HG03354 (cell line): Measurements from ENCODE around the gene SSC5D.
"Not testable (repeated sequence)": the region's sequence is repeated elsewhere in the genome, so short reads cannot be mapped to it uniquely, and the experiment has no call there.

Experiments used
- ATAC-seq: cut with Tn5 transposase; IDR thresholded peaks from one replicate; pipeline ENCODE4 v1.9.1; 2021; ENCODE audit warnings: mild to moderate bottlenecking; ENCODE audit not compliant: unreplicated experiment, poor library complexity, severe bottlenecking

SSC5D gene

DNA sequence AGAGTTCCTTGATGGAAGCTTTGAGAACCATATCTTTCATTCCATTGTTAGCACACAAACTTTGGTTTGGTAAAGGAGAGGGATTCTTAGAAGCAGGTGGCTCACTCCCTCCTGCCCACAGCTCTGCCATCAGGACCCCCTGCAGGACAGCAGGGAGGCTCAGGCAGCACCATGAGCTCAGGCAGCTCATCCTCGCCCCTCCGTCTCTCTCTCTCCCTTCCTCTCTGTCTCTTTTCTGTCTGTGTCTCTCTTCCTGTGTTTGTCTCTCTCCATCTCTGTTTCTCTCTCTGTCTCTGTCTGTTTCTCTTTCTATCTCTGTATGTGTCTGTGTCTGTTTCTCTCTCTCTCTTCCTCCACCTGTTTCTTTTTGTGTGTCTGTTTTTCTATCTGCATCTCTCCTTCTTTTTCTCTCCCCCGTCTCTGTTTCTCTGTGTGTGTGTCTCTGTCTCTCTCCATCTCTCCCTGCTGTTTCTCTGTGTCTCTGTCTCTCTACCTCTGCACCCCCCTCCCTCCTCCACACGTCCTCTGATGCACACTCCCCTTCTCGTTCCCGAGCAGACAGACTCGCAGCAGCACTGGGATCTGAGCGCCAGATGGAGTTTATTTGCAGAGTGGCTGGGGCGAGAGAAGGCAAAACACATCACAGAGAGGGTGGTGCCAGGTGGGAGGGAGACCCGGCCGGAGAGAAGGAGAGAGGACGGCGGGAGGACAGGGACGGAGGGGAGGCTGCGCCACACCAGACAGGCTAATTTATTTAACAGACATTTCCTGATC, 40.0 kb downstream of the SSC5D start:
- ATAC-seq, result no peak

DNA sequence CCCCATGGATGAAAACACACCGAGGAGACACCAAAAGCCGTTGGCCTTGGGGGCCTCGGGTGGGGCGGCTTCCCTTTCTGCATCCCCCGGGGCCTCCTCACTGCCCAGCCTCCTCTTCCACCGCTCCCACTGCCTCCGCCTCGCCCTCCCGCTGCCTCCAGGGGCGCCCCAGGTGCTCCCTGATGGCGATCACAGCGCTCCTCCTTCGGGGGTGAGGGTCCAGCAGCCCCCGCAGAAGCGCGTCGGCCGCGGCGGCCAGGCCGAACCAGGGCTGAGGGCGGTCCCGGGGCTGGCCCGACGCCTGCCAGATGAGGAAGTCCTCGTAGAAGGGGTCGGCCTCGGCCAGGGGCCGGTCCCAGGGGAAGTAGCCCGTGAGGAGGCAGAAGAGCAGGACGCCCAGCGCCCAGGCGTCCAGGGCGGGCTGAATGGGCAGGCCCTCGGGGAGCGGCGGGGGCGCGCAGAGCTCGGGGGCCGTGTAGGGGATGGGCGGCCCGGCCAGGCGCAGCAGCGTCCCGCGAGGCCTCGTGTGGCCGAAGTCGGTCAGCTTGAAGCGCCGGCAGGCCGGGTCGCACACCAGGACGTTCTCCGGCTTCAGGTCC, 41.5 kb downstream of the SSC5D start:
- ATAC-seq, result no peak

DNA sequence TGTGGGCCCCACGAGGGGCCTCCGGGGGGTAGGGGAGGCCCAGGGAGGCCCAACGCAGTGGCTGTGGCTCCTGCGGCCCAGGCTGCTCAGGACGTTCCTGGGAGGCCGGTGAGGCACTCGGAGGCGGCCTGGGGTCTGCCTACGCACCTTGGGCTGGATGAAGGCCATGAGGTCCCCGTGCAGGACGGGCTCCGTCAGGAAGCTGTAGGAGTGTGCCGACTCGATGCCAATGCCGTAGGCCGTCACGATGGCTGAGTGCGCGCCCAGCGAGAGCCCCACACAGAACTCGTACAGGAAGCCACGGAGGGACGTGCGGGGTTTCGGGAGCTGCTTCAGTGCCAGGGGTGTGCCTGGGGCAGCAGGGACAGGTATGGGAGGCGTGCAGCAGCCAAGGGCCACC, 42.8 kb downstream of the SSC5D start:
- no peak for ATAC-seq

DNA sequence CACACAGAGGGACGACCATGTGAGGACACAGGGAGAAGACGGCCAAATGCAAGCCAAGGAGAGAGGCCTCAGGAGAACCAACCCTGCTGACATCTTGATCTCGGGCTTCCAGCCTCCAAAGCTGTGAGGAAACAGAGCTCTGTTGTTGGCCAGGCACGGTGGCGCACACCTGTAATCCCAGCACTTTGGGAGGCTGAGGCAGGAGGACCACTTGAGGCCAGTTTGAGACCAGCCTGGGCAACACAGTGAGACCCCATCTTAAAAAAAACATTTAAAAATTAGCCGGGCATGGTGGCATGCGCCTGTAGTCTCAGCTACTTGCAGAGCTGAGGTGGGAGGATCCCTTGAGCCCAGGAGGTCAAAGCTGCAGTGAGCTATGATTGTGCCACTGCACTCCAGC, 46.0 kb downstream of the SSC5D start:
- not testable (repeated sequence) for ATAC-seq

DNA sequence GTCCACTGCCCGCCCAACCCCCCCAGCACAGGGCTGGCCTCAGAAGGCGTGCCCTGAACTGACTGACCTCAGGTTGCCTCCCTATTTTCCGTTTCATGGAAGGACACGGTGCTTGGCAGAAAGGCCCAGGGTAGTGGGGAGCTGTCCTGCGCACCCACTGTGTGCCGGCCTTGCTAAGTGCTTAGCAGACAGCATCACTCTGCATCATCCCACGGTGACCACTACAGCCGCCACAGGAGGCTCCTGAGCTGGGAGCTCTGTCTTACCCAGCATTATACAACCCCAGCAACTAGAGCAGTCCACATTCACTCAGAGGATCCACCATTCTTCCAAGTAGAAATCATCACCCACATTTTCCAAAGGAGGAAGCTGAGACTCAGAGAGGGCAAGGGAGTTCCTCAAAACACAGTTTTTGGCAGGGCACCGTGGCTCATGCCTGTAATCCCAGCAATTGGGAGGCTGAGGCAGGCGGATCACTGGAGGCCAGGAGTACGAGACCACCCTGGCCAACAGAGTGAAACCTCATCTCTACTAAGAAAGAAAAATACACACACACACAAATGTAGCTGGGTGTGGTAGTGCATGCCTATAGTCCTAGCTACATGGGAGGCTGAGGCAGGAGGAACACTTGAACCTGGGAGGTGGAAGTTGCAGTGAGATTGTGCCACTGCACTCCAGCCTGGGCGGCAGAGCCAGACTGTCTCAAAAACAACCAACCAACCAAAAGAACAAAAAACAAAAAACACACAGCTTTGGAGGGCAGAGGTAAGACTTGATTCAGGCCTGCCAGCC, 47.1 kb downstream of the SSC5D start:
- ATAC-seq, result no peak

DNA sequence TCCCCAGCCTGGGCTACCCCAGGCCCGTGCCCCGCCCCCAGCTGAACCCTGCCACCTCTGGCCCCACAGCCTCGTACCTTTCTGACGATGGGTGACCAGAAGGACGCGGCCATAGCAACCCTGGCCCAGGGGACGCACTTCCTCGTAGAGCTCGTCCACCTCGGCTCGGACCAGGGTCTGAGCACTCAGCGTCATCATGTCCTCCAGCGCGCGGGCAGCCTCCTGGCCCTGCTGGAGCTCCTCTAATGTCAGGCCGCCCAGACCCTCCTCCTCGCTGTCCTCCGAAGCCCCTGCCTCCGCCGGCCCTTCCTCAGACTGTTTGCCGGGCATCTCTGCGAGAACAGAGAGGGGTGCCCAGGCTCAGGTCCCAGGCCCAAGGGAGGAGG, 47.7 kb downstream of the SSC5D start:
- ATAC-seq, result no peak

DNA sequence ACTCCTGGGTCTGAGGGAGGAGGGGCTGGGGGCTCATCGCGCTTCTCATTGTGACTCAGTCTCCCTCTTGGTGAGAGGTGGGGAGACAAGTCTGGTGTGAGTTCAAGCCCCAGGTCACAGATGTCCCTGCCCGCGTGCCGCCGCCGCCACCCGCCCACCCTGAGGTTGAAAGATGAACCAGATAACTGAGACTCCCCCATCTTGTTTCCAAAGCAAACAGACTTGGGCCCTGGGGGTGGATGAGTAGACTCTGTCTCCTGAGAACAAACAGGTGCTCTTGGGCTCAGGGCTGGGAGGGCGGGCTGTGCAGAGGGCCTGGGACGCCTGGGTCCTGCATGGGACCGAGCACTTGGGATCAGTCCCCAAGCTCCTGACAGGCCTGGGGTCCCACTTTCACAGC, 48.1 kb downstream of the SSC5D start:
- ATAC-seq, result no peak

DNA sequence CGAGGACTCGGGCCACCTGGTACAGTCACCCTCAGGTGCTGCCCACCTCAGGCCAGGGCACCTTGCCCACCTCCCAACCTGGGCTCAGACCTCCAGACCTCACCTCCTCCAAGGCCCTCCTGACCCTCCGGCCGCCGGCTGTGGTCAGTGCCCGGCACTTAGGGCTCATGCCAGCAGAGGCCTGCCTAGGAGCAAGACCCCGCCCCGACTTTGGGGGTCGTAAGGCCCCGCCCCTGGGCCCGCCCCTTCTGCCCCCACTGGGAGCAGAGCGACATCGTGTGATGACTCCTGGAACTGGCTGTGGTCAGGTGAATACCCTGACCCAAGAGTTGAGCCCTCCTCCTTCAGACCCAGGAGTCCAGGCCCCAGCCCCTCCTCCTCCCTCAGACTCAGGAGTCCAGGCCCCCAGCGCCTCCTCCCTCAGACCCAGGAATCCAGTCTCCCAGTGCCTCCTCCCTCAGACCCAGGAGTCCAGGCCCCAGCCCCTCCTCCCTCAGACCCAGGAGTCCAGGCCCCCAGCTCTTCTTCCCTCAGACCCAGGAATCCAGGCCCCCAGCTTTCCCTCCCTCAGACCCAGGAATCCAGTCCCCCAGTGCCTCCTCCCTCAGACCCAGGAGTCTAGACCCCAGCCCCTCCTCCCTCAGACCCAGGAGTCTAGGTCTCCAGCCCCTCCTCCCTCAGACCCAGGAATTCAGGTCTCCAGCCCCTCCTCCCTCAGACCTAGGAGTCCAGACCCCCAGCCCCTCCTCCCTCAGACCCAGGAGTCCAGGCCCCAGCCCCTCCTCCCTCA, 48.9 kb downstream of the SSC5D start, which contains the start of gene SBK2:
Gene SBK2, minus strand, starts transcription at position 183 of the 790 bp plus-strand sequence. CDS start 839 bp downstream, outside the sequence.
- no peak for ATAC-seq

DNA sequence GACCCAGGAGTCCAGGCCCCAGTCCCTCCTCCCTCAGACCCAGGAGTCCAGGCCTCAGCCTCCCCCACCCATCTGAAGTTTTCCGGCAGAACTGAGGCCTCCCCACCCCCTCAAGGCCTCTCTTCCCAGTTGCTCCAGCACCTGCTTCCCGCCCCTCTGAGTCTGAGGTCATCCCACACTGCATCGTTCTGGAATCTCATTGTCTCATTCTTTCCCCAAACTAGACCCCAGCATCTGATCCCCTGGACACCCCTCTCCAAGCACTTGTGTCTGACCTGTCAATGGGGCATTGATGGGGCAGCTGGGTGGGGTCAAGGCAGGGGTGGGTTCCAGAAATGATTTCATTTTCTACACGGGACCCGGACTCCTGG, 49.5 kb downstream of the SSC5D start:
- no peak for ATAC-seq

DNA sequence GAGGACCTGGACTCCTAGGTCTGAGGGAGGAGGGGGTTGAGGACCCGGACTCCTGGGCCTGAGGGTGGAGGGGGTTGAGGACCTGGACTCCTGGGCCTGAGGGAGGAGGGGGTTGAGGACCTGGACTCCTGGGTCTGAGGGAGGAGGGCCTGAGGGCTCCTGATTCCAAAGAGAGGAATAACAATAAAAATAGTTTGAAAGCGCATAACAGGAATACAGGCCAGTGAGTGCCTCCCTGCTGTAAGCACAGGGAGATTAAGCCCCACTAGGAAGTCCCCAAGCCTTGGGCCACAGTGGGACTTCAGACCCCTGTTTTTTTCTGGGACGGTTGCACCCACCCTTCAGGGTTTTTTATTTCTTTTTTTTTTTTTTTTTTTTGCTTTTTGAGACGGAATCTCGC, 49.9 kb downstream of the SSC5D start:
- no peak for ATAC-seq

DNA sequence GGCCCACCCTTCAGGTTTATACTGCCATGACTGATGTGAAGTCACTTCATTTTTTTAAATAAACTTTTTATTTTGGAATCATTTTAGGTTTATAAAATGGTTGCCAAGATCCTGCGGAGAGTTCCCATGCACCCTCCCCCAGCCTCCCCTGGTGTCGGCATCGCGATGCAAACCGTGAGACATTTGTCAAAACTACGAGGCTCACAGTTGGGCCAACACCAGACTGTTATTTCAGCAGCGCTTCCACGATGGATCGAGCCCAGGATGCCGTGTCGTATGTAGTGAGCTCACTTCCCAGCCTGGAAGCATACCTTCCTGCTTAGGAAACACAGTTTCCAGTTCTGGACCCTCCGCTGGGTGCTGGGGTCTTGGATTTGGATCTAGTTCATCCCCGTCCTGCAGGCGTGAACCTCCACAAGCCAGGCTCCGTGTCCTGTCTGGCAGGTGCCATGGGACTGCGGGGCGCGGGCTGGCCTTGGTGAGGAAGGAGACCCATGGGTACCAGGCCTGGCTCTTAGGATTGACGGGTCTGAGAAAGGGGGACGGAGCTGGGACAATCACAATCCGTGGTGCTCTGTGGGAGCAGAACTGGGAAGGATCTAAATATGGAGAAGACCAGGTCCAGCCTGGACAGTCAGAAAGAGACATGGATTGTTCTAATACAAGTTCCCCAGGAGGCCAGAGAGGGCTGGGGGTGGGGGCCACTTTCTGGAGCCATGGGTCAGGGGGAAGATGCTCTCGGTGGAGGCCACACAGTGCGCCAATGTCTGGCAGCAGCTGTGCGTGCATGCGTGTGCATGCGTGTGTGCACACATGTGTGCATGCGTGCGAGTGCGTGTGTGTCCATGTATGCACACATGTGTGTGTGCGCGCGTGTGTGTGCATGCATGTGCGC, 51.1 kb downstream of the SSC5D start:
- ATAC-seq, result no peak

DNA sequence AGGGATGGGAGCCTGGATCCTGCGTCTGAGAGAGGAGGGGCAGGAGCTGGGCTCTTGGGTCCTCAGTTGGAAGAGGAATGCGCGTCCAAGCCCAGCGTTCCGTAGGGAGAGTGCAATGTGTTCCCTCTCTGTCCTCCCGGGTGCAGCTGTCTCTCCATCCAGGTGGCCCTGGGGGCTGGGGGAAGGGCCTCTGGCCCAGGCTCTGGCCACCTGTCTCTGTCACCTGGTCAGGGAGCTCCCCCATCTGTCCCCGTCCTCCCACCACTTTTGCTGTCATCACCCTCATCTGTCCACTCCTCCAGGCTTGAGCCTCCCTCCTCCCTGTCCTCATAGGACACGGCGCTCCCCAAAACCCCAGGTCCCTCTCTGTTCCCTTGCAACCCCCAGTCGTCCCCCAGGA, 52.4 kb downstream of the SSC5D start:
- ATAC-seq, result no peak

DNA sequence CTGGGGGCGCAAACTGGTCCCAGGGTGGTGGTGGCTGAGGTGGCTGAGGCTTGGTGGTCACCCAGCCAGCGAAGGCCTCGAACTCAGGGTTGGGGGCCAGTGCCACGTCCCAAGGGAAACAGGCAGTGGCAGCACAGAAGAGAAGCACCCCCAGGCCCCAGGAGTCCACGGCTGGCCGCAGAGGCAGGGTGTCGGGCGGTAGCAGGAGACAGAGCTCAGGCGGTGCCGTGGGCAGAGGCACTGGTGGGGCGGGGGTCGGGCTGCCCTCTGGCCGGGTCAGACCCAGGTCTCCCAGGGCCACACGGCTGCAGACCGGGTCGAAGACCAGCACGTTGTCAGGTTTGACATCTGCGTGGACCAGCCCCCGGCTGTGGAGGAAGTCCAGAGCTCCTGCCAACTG, 52.9 kb downstream of the SSC5D start:
- no peak for ATAC-seq

DNA sequence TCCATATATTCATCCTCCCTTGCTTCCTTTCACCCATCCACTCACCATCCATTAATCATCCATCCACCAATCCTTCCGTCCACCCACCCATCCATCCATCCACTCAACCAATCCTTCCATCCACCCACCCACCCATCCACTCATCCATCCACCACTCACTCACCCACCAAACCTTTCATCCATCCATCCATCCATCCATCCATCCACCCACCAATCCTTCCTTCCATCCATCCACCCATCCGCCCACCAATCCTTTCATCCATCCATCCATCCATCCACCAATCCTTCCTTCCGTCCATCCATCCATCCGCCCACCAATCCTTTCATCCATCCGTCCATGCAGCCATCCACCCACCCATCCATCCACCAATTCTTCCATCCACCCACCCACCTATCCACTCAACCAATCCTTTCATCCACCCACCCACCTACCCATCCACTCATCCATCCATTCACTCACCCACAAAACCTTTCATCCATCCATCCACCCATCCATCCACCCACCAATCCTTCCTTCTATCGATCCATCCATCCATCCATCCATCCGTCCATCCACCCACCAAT, 54.1 kb downstream of the SSC5D start:
- ATAC-seq, result no peak

DNA sequence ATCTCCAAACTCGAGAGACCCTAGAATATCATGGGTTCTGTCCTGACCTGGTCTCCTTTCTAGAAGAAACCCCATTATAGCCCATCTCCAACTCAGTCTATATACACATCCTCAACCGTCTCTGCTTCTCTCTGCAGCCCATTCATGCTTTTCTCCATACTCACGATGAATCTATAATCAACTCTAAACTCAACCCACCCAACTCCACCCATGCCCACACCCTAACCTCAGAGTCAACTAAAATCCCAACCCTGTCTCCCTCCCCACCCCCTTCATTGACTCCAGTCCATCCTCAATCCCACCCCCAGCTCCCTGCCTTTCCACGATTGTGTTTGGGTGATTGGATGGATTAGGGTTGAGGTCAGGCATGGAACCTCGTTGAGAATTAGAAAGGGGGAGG, 55.3 kb downstream of the SSC5D start:
- ATAC-seq, result no peak

DNA sequence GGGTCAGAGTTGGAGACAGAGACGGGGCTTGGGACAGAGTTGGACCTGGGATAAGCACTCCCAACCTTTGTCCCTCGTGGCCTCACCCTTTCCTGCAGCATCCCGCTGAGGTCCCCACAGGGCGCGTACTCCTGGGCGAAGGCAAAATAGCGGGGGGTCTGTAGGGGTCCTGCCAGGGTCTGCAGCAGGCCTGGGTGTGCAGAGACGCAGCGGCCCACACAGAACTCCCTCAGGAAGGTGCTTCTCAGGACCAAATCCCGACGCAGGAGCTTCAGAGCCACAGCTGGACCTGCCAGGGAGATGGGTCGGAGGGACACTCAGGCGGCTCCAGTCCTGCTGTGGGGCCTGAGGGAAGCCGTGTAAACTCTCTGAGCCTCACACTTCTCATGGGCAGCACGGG, 55.8 kb downstream of the SSC5D start:
- no peak for ATAC-seq

DNA sequence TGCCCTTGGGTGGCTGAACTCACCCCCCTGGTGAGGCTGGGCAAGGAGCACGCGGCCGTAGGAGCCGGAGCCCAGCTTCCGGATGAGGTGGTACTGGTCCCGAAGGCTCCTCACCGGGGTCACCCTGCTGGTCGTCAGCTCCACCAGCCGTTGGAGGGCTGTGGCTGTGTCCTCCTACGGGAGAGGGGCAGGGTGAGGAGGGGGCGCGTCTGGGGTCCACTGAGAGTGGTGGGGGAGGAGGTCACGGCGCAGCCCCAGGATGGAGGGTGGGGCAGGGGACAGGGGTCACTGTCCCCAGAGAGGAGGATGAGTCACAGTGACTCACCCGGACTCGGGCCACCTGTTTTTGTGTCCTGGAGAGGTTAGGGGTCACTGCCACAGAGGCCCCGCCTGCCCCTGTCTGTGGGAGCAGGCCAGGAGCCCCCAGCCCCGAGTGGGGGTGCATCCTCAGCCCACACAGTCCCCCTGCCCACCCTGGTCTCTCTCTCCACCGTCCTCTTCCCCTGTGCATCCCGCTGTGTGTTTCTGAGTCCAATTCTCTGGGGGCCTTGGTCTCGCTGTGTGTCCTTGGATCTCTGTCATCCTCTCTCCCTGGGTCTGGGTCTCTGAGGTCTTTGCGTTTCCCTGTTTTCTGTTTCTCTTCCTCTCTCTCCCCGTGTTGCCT, 56.7 kb downstream of the SSC5D start:
- no peak for ATAC-seq

DNA sequence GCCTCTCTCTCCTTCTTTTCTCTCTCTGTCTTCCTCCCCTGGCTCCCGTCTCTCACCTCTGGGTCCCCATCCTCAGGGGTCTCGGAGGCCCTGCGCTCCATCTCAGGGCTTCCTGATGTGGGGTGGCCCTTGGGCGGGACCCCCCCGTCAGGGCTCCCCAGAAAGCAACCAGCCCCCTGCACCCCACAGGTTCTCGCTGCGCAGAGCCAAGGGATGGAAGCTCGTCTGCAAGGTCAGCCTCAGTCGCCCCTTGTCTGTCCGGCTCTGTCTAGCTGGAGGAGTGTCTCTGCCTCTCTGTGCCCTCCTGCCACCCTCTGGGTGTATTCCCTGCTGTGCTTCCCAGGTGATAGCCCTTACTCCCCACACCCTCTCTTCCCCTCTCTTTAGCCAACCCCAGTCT, 57.2 kb downstream of the SSC5D start, which contains the start of gene SBK3:
Gene SBK3, minus strand, starts transcription at position 101 of the 400 bp plus-strand sequence. Its CDS starts 0 bp downstream, at position 101.
- no peak for ATAC-seq
